ENCODE measurements around the gene KDM4B. TPM values are rescaled to one million over a fixed set of nuclear protein-coding genes. Genes with fewer than 3 reads are reported as not detected.
A peak's percentile ranks its signal among the peaks of the same experiment; 100 is the strongest.

KDM4B gene
- total RNA-seq, 1 donor from 2014 or later: 46.0 TPM

GRCh38 chr19:4990306-4990705, 21.4 kb downstream of the KDM4B start:
- no peak for TF ChIP-seq CTCF (IDR thresholded peaks at IDR 0.05)
- no peaks in the 10 kb centered on the region for H3K27me3 ChIP-seq
- no peaks in the 10 kb centered on the region for H3K36me3 ChIP-seq
- peak overlapping the region; percentile 10 to 71 for H3K27ac ChIP-seq
- H3K4me3 ChIP-seq: no peak overlapping the region
- H3K9me3 ChIP-seq: no peaks in the 10 kb centered on the region
- peaks cover 0 to 14% of the 10 kb centered on the region in 2 donors for H3K4me1 ChIP-seq
- intact Hi-C loops (cut with DNase I): no loop called here
- no peak for DNase-seq (ENCODE audit: low spot score in 2 of 2)

- Histone ChIP-seq H3K9me3 (no peaks in the 10 kb centered on the region), H3K27ac (no peak overlapping the region), H3K27me3 (no peaks in the 10 kb centered on the region), H3K4me1 (peaks cover 0 to 14% of the 10 kb centered on the region in 2 donors), H3K4me3 (no peak overlapping the region), H3K36me3 (peaks cover 0 to 6% of the 10 kb centered on the region in 2 donors)
- DNase-seq (ENCODE audit: low spot score in 2 of 2): no peak
- intact Hi-C loops (cut with DNase I): no loop called here
- no peak for TF ChIP-seq CTCF (IDR thresholded peaks at IDR 0.05)
These were observed 22.6 kb downstream of the KDM4B start for GRCh38 chr19:4991538-4991937.

GRCh38 chr19:4991996-4992698, 23.2 kb downstream of the KDM4B start:
- no peak for DNase-seq (ENCODE audit: low spot score in 2 of 2)
- H3K27ac ChIP-seq: no peak overlapping the region
- intact Hi-C loops (cut with DNase I): no loop called here

GRCh38 chr19:4993683-4994082, 24.8 kb downstream of the KDM4B start:
- peaks cover 0 to 9% of the 10 kb centered on the region in 2 donors for H3K36me3 ChIP-seq
- H3K4me3 ChIP-seq: no peak overlapping the region
- H3K4me1 ChIP-seq: peaks cover 0 to 4% of the 10 kb centered on the region in 2 donors
- no peak for DNase-seq (ENCODE audit: low spot score in 2 of 2)
- intact Hi-C loops (cut with DNase I): no loop called here
- no peaks in the 10 kb centered on the region for H3K27me3 ChIP-seq
- H3K9me3 ChIP-seq: no peaks in the 10 kb centered on the region
- TF ChIP-seq CTCF (IDR thresholded peaks at IDR 0.05): no peak
- no peak overlapping the region for H3K27ac ChIP-seq

More at GRCh38 chr19:4991996-4992698, 23.2 kb downstream of the KDM4B start:
- Histone ChIP-seq H3K36me3 (peaks cover 0 to 9% of the 10 kb centered on the region in 2 donors), H3K4me3 (no peak overlapping the region), H3K9me3 (no peaks in the 10 kb centered on the region), H3K4me1 (peaks cover 0 to 14% of the 10 kb centered on the region in 2 donors), H3K27me3 (no peaks in the 10 kb centered on the region)
- no peak for TF ChIP-seq CTCF (IDR thresholded peaks at IDR 0.05)

- Histone ChIP-seq H3K9me3 (no peaks in the 10 kb centered on the region), H3K4me1 (peaks cover 0 to 3% of the 10 kb centered on the region in 2 donors), H3K4me3 (no peak overlapping the region), H3K36me3 (peaks cover 0 to 9% of the 10 kb centered on the region in 2 donors), H3K27me3 (no peaks in the 10 kb centered on the region), H3K27ac (no peak overlapping the region)
- intact Hi-C loops (cut with DNase I): no loop called here
- TF ChIP-seq CTCF (IDR thresholded peaks at IDR 0.05): no peak
- no peak for DNase-seq (ENCODE audit: low spot score in 2 of 2)
These were observed 27.8 kb downstream of the KDM4B start for GRCh38 chr19:4996701-4997100.
